Vagina (tissue), 2 donors: Measurements from ENCODE around the gene GKN1. TPM values are rescaled to one million over a fixed set of nuclear protein-coding genes. Genes with fewer than 3 reads are reported as not detected.

Source experiments
- DNase-seq, 2 donors: peaks; one replicate each; pipeline ENCODE4 v3.0.0-alpha.2; 2017; ENCODE audit errors: extremely low spot score in 2 of 2
- H3K27ac ChIP-seq: fragments of 200-600 bp; sonication (generic); one replicate; pipeline ENCODE4 v1.5.1; 2019
- H3K27me3 ChIP-seq: fragments of 200-600 bp; sonication (generic); one replicate; pipeline ENCODE4 v1.5.1; 2019
- H3K36me3 ChIP-seq, 2 donors: fragments of 200-600 bp; sonication (generic); one replicate each; pipeline ENCODE4 v1.5.1; 2017 to 2019
- H3K4me1 ChIP-seq: fragments of 200-600 bp; sonication (generic); one replicate; pipeline ENCODE4 v1.5.1; 2019
- H3K4me3 ChIP-seq, 2 donors: fragments of 200-600 bp; sonication (generic); 1 replicate in 1 of 2; 2 replicates in 1 of 2; pipeline ENCODE4 v1.5.1; 2016 to 2019
- H3K9me3 ChIP-seq: fragments of 200-600 bp; sonication (generic); one replicate; pipeline ENCODE4 v1.5.1; 2019
- CTCF ChIP-seq, 3 experiments: fragments of 450-650 bp in 2 of 3; fragments of 200-600 bp in 1 of 3; sonication (generic) in 1 of 3; IDR thresholded peaks; one replicate each; pipeline ENCODE4 v1.5.1; 2017 to 2019; ENCODE audit warnings: antibody characterized with exemption in 3 of 3, mild to moderate bottlenecking in 2 of 3, moderate library complexity in 2 of 3
- POLR2A ChIP-seq, 2 donors: fragments of 450-650 bp; IDR thresholded peaks; one replicate each; pipeline ENCODE4 v1.6.1; 2017; ENCODE audit warnings: antibody characterized with exemption in 2 of 2, mild to moderate bottlenecking in 2 of 2, moderate library complexity in 2 of 2
- POLR2AphosphoS5 ChIP-seq, 2 donors: sonication (generic); formaldehyde crosslinking; IDR thresholded peaks; one replicate each; pipeline ENCODE4 v1.9.0; 2017; ENCODE audit warnings: antibody characterized with exemption in 2 of 2, mild to moderate bottlenecking in 2 of 2, low read depth in 1 of 2; ENCODE audit not compliant: insufficient read depth in 1 of 2
- intact Hi-C: fragments of 100-400 bp; cut with DNase I; formaldehyde crosslinking; loops from one replicate; pipeline ENCODE4 v1.15.1; 2023
- total RNA-seq: library from RNA; depleted of rRNA; stranded (reverse); fragments of >200 nt; gene quantifications from one replicate; pipeline ENCODE4 v1.2.3, GENCODE V29; 2016

Gene GKN1
- total RNA-seq, 1 donor from 2014 or later = not detected

DNA sequence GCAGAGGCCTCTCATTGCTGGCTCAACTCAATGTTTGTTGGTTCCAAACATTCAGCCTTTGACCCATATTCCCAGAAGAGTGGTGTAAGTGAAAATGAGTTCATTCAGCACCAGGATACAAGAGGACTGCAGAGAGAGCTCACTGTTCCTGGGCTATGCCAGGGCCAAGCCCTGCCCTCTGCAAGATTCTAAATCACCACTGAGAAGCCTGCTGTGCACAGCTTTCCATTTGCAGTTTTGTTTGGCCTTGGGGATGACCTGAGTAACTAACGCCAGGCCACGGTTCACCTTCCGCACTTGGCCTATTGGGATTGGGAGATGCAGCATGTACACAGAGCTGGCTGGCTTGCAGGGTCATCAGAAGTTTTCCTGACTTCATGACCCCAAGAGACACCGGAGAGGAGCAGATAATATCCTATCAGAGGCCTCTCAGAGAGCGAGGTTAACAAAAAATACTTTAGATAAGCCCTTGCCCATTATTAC is 12.6 kb downstream of the GKN1 start:
- intact Hi-C loops = no loop called here
- Histone ChIP-seq H3K27ac (no peak overlapping the region), H3K4me1 (no peaks in the 10 kb centered on the region), H3K27me3 (no peaks in the 10 kb centered on the region), H3K36me3 (no peaks in the 10 kb centered on the region), H3K9me3 (no peaks in the 10 kb centered on the region), H3K4me3 (no peak overlapping the region)
- TF ChIP-seq POLR2AphosphoS5 (IDR thresholded peaks at IDR 0.05; ENCODE audit: insufficient read depth in 1 of 2, low read depth in 1 of 2) (no peak), POLR2A (IDR thresholded peaks at IDR 0.05) (no peak), CTCF (IDR thresholded peaks at IDR 0.05) (no peak)
- DNase-seq = no peak

GRCh38 chr2:68989035-68989434 is 14.6 kb downstream of the GKN1 start:
- Histone ChIP-seq H3K27me3 (no peaks in the 10 kb centered on the region), H3K27ac (no peak overlapping the region), H3K4me3 (no peak overlapping the region), H3K4me1 (no peaks in the 10 kb centered on the region), H3K36me3 (no peaks in the 10 kb centered on the region), H3K9me3 (no peaks in the 10 kb centered on the region)
- intact Hi-C loops = no loop called here
- DNase-seq = no peak
- TF ChIP-seq POLR2AphosphoS5 (IDR thresholded peaks at IDR 0.05; ENCODE audit: insufficient read depth in 1 of 2, low read depth in 1 of 2) (no peak), CTCF (IDR thresholded peaks at IDR 0.05) (no peak), POLR2A (IDR thresholded peaks at IDR 0.05) (no peak)

- intact Hi-C loops = no loop called here
- TF ChIP-seq CTCF (IDR thresholded peaks at IDR 0.05) = no peak
- no peak for TF ChIP-seq POLR2AphosphoS5 (IDR thresholded peaks at IDR 0.05; ENCODE audit: insufficient read depth in 1 of 2, low read depth in 1 of 2)
- no peak for TF ChIP-seq POLR2A (IDR thresholded peaks at IDR 0.05)
Measured at GRCh38 chr2:68992341-68992740, 17.9 kb downstream of the GKN1 start.

GRCh38 chr2:68992933-68993332 is 18.5 kb downstream of the GKN1 start:
- H3K4me1 ChIP-seq = no peaks in the 10 kb centered on the region
- H3K27ac ChIP-seq = no peak overlapping the region
- intact Hi-C loops = no loop called here
- TF ChIP-seq CTCF (IDR thresholded peaks at IDR 0.05) (no peak), POLR2AphosphoS5 (IDR thresholded peaks at IDR 0.05; ENCODE audit: insufficient read depth in 1 of 2, low read depth in 1 of 2) (no peak), POLR2A (IDR thresholded peaks at IDR 0.05) (no peak)
- H3K27me3 ChIP-seq = no peaks in the 10 kb centered on the region
- H3K4me3 ChIP-seq = no peak overlapping the region
- H3K9me3 ChIP-seq = no peaks in the 10 kb centered on the region
- no peak for DNase-seq
- no peaks in the 10 kb centered on the region for H3K36me3 ChIP-seq

More at GRCh38 chr2:68992341-68992740, 17.9 kb downstream of the GKN1 start:
- no peak for DNase-seq
- Histone ChIP-seq H3K4me1 (no peaks in the 10 kb centered on the region), H3K36me3 (no peaks in the 10 kb centered on the region), H3K9me3 (no peaks in the 10 kb centered on the region), H3K27me3 (no peaks in the 10 kb centered on the region), H3K27ac (no peak overlapping the region), H3K4me3 (no peak overlapping the region)

DNA sequence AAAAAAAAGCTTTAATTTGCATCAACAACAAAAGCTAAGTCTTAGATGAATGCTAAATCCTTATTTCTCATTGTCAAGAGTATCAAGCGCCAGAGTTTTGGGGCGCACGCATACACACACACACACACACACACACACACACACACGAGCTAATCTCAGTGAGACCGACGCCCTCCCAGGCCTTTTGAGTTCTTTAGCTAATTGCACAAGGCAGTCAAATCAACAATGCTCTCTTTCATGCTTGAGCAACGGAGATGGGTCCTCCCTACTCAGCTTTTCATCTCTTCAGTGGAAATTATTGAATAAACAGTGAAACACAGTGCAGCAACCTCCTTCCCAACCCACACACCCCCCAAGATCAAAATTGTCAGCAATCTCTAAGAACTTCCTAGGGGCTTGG is 19.2 kb downstream of the GKN1 start:
- intact Hi-C loops = no loop called here

More for the DNA sequence above, 19.2 kb downstream of the GKN1 start:
- Histone ChIP-seq H3K36me3 (no peaks in the 10 kb centered on the region), H3K27ac (no peak overlapping the region), H3K27me3 (no peaks in the 10 kb centered on the region), H3K9me3 (no peaks in the 10 kb centered on the region), H3K4me3 (no peak overlapping the region), H3K4me1 (no peaks in the 10 kb centered on the region)
- TF ChIP-seq POLR2A (IDR thresholded peaks at IDR 0.05) (no peak), CTCF (IDR thresholded peaks at IDR 0.05) (no peak), POLR2AphosphoS5 (IDR thresholded peaks at IDR 0.05; ENCODE audit: insufficient read depth in 1 of 2, low read depth in 1 of 2) (no peak)
- no peak for DNase-seq
